Stimulated activated CD4-positive, alpha-beta T cell treated with anti-CD3 and anti-CD28 coated beads, TNF-alpha, amount 100 ng/mL, for 4 hours (primary cell): ENCODE results near the gene SEC61A1.

ENCODE experiments used
- DNase-seq, 3 experiments: peaks; one replicate each; pipeline ENCODE4 v3.0.0-alpha.2; 2020; ENCODE audit warnings: low read depth in 3 of 3

SEC61A1 gene

GRCh38 chr3:128060473-128061381 is 8.5 kb downstream of the SEC61A1 start:
- no peak for DNase-seq

GRCh38 chr3:128062033-128062745 is 10.0 kb downstream of the SEC61A1 start:
- no peak for DNase-seq

DNA sequence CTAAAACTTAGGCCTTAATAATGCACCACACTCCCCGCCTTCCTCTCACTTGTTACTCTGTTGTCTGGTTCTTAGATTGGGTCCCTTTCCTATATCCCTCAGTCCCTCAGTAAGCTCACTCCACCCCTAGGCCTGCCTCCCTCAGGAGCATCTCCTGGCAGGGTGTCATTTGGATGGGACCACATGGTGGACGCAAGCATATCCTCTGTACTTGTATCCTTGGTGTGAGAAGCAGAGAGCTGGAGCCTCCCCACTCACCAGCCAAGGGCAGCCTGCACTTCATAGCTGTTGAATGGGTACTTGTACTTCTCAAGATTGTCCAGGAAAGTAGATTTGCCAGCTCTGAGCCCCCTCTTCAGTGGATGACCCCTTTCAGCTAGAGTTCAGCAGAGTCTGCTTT is 11.6 kb downstream of the SEC61A1 start:
- DNase-seq = no peak

DNA sequence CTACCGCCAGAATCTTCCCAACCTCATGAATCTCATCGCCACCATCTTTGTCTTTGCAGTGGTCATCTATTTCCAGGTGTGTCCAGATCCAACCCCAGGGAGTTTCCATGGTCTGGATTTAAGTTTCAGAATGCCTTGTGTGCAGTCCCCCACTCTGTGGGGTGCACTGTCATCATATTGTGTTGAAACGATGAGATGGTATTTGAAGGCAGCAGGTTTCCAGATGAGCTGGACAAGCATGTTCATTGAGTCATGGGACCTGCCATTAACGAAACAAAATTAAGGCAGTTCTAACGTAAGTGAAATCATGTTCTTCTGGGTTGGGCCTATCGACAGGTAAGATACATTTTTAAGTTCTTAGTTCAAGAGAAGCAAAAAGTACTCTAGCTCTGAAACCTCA is 12.7 kb downstream of the SEC61A1 start:
- no peak for DNase-seq

DNA sequence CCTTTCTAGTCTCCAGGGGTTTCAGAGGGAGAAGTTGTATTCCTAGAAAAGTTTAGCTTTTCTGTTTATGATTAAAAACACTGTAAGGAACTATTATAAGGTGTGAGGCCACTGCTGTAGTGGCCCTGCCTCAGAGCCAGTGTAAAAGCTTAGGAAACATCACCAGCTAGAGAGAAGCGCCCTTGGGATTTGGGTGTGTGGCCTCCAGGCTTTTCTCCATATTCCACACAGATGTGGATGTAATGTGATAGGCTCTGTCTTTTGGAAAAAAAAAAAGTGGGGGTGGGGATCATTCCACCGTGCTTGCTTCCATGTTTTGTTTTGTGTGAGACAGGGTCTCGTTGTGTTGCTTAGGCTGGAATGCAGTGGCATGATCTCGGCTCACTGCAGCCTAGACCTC is 13.9 kb downstream of the SEC61A1 start:
- DNase-seq = no peak

DNA sequence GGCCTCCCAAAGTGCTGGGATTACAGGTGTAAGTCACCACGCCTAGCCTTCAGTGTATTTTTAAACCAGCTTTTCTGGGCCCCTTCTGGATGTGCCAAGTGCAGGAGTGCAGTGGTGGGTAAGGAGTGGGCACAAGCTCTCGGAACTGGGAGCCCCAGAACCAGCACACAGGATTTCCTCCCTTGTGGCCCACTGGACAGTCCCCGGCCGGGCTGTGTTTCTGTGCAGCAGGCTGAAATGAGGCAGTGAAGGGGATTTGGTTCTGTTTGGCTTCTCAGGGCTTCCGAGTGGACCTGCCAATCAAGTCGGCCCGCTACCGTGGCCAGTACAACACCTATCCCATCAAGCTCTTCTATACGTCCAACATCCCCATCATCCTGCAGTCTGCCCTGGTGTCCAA is 14.4 kb downstream of the SEC61A1 start:
- DNase-seq = no peak

DNA sequence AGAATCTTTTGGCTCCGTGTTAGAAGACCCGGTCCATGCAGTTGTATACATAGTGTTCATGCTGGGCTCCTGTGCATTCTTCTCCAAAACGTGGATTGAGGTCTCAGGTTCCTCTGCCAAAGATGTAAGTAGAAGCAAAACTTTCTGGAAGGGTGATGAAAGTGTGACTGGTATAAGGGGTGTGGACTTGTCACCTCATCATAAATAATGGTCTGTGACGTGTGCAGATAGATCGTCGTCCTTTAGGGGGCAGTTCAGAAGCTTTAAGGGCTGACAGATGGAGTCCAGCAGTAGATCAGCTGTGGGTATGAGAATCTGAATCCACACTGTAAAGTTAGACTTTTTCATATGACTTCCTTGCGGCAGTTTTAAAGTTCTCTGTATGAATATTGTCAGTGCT is 15.3 kb downstream of the SEC61A1 start:
- DNase-seq = no peak

- DNase-seq = no peak
These were observed 16.0 kb downstream of the SEC61A1 start for GRCh38 chr3:128068156-128068620.

DNA sequence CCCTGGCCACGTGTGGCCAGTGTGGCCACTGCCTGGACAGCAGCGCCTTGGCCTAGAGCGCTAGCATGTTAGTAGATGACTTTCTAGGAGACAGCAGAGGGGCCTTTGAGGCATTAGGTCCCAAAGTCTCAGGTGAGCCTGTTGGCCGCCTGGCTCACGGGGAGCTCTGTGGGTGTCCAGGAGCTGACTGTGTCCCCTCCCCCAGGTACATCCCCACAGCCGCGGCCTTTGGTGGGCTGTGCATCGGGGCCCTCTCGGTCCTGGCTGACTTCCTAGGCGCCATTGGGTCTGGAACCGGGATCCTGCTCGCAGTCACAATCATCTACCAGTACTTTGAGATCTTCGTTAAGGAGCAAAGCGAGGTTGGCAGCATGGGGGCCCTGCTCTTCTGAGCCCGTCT is 17.0 kb downstream of the SEC61A1 start:
- no peak for DNase-seq

DNA sequence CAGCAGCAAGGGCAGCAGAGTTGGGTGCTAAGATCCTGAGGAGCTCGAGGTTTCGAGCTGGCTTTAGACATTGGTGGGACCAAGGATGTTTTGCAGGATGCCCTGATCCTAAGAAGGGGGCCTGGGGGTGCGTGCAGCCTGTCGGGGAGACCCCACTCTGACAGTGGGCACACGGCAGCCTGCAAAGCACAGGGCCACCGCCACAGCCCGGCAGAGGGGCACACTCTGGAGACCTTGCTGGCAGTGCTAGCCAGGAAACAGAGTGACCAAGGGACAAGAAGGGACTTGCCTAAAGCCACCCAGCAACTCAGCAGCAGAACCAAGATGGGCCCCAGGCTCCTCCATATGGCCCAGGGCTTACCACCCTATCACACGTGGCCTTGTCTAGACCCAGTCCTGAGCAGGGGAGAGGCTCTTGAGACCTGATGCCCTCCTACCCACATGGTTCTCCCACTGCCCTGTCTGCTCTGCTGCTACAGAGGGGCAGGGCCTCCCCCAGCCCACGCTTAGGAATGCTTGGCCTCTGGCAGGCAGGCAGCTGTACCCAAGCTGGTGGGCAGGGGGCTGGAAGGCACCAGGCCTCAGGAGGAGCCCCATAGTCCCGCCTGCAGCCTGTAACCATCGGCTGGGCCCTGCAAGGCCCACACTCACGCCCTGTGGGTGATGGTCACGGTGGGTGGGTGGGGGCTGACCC is 18.8 kb downstream of the SEC61A1 start:
- DNase-seq = no peak

- no peak for DNase-seq
These were observed 19.7 kb downstream of the SEC61A1 start for GRCh38 chr3:128071771-128072453.

GRCh38 chr3:128072454-128073184 is 20.4 kb downstream of the SEC61A1 start:
- no peak for DNase-seq

DNA sequence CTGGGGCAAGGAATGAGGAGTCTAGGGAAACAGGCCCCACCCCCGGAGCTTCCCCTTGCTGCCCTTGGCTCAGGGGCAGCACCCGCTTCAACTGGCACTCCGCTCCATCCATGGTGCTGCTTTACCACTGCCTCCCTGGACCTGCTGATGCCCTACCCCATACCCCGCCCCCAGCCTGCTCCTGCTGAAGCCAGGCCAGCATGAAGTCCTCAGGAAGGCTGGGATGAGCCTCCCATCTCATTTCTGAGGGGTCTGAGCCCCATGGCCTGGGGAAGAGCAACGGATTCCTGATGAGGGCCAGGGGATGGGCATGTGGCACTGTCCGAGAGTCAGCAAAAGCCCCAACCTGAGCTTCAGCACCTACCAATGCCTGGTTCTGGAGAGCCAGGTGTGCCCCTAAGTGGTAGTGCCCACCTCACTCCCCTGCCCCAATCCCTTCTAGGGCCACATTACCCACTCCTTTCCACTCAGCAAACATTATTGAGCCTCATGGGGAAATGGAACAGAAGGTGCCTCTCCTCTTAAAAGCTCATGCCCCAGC is 21.0 kb downstream of the SEC61A1 start:
- no peak for DNase-seq

DNA sequence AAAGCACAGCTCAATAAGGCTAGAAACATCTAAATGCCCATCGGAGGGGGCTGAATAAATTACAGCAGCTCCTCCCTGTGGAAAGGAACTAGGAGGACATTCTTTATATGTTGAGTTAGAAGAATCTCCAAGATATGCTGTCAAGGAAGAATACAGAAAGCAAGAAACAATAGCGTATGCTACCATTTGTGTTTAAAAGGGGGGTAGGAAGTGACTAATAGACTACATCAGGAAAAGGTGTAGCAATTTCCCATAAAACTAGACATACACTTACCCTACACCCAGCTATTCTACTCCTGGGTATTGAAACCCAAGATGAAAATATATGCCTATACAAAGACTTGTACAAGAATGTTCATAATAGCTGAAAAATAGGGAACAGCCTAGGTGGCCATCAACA is 21.6 kb downstream of the SEC61A1 start:
- no peak for DNase-seq

DNA sequence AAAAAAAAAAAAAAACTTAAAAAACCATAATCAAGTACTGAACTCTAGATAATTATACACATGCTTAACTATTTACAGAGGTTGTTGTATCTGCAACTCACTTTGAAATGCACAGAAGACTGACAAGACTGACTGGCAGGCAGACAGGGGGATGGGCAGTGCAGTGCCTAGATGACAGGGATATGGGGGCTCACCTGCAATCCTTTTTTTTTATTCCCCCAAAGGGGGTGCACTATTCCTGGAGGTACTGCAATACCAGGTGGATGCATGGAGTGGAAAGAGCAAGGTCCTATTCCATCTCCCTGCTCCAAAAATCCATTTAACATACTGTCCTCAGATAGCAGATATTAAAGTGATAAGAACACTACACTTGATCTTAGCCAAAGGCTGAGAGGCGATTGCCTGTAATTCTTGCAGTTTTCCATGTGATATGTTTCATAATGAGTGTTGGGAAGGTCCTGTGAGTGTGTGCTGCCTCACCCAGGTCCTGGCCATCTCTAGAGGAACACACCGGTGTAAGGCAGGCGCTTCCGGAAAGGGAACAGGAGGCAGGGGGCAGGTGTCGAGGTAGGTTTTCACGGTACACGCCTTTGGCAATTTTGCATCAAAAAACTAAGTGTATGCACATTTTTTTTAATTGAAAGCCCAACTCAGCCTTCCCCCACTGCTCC is 22.7 kb downstream of the SEC61A1 start:
- no peak for DNase-seq

DNA sequence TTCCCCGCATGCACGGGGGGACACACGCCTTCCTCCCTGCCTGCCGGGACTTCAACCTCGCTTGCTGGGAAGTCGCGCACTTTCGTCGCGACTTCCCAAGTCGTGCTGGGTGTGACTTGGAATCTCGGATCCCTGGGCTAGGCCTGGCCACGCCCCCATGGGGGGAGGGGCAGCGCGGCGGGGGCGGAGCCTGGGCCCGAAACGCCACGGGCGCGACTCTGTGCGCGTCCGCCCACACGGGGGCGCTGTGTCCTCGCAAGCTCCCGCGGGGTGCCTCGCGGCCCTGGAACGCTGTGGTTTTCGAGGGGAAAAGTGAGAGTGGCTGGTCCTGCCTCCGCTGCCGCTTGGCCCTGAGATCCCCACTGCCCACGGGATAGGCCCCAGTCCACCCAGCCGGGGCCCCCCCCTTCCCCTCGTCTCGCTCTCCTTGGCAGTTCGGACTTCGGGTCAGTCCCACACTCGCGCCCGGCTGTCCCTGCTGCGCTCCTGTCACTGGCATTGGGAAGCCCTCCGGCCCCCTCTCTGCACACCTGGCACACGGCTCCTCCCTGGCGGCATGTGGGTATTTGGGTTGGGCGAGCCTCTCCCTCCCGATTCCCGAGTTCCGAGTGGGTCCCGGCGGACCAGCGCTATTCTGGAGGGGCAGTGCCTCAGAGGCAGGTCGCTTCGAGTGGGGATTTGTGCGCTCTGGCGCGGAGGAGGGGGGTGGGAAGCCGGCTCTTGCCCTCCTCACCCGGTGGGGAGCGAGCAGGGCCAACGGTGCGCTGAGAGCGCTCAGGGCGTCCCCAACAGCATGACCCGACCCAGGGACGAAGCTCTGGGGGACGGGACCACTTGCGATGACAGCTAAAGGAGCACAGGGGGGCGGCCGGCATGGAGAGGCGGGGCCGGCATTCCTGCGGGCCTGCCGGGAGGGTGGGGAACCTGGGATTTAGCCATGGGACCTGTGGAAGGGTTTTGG is 23.6 kb downstream of the SEC61A1 start:
- peak; percentile 73 to 76 (median 76) for DNase-seq

DNA sequence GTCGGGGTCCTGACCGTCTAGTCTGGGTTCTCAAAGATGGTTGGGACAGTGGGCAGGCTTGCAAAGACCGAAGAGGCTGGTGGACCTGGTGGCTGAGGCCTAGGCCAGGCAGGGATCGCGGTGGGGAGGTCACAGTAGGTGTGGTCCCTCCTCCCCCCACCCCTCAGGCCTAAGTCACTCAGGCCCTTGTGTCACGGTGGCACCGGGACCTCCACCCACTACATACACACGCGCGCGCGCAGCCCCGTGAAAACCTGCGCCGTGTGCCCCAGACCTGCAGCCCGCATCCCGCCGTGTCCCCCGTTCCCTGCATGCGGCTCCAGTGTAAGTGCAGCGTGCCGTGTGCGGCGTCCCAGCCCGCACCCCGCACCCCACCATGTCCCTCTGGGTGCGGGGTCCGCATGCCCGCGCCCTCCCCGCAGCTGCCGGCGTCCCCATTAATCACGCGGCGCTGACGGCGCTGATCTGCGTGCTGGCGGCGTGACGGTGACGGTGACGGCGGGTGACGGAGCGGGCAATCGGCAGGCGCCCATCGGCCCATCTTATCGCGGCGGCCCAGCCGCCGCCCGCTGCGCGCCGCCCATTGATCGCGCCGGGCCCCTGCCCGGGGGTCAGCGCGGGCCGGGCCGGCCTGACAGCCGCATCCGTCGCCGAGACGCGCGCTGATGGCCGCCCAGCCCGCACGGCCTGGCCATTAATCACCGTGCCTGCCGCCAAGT is 24.4 kb downstream of the SEC61A1 start:
- peak in 1 of 3 experiments; percentile 23 for DNase-seq

DNA sequence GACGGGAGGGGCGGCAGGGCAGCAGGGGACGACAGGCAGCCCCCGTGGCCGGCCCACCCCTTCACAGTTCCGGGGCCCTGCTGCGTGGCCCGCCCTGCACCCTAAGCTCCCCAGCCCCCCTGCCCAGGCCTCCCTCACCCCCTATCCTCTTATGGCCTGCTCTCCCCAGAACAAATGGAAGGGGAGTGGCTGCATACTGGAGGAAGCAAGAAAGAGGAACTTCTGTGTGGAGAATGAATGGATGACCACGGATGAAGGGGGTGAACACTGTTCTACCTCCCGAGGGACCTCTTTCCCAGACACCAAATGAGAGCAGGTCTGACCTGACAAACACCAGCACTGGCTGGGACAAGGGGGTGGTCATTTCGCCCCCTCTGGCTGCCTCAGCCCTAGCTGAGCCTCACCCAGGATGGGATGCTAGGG is 25.0 kb downstream of the SEC61A1 start:
- DNase-seq = no peak
